IMR-90 (cell line): ENCODE results near the gene AURKA. TPM values are rescaled to one million over a fixed set of nuclear protein-coding genes. Genes with fewer than 3 reads are reported as not detected.
A peak's percentile ranks its signal among the peaks of the same experiment; 100 is the strongest.

Experiments used
- ATAC-seq: fragments of 200-7000 bp; cut with Tn5 transposase; 2 replicates; pipeline ENCODE4 v1.9.1; 2020; ENCODE audit warnings: low read depth, mild to moderate bottlenecking, moderate library complexity
- BruUV-seq: library from RNA; stranded (reverse); fragments of 400-500 nt; replicated peaks from 2 replicates; lab custom pipeline; 2021; lab: Mats Ljungman, UMichigan
- CTCF ChIA-PET: fragments of 300-600 bp; formaldehyde crosslinking; extraction: SDS; loops from one replicate; lab custom pipeline; 2021; ENCODE audit warnings: antibody characterized with exemption; lab: Yijun Ruan, JAX
- POLR2A ChIA-PET: fragments of 300-600 bp; sonication (Branson Sonifier 250); formaldehyde crosslinking; loops from one replicate; lab custom pipeline; 2022; ENCODE audit warnings: antibody characterized with exemption; ENCODE audit not compliant: unreplicated experiment; lab: Charles Lee
- DNase-seq: peaks from one replicate; pipeline ENCODE4 v3.0.0; 2013
- H2AFZ ChIP-seq: replicated peaks from 2 replicates; pipeline ENCODE3; 2013; ENCODE audit warnings: low read length, mild to moderate bottlenecking; ENCODE audit not compliant: poor library complexity
- H2AK5ac ChIP-seq: 2 replicates; pipeline ENCODE4 v1.6.1; 2013; ENCODE audit warnings: low read depth, low read length, inconsistent platforms
- H2AK9ac ChIP-seq: replicated peaks from 2 replicates; pipeline ENCODE3; 2013; ENCODE audit warnings: mild to moderate bottlenecking, low read depth, low read length, moderate library complexity; ENCODE audit not compliant: poor library complexity
- H2BK120ac ChIP-seq: 2 replicates; pipeline ENCODE4 v1.6.1; 2013; ENCODE audit warnings: low read depth, low read length, inconsistent platforms
- H2BK15ac ChIP-seq: 3 replicates; pipeline ENCODE4 v1.6.1; 2013; ENCODE audit warnings: low read depth, low read length, inconsistent platforms
- H2BK20ac ChIP-seq: 2 replicates; pipeline ENCODE4 v1.6.1; 2013; ENCODE audit warnings: low read depth, mild to moderate bottlenecking, inconsistent platforms, low read length, moderate library complexity
- H2BK5ac ChIP-seq: 2 replicates; pipeline ENCODE4 v1.6.1; 2013; ENCODE audit warnings: mild to moderate bottlenecking, low read depth, low read length, inconsistent platforms; ENCODE audit not compliant: poor library complexity, severe bottlenecking
- H3K14ac ChIP-seq: replicated peaks from 2 replicates; pipeline ENCODE4 v1.6.1; 2013; ENCODE audit warnings: low read depth, low read length, inconsistent platforms
- H3K18ac ChIP-seq: 2 replicates; pipeline ENCODE4 v1.6.1; 2013; ENCODE audit warnings: low read depth, low read length, control low read depth
- H3K23ac ChIP-seq: 2 replicates; pipeline ENCODE4 v1.6.1; 2013; ENCODE audit warnings: low read depth, low read length, inconsistent platforms
- H3K27ac ChIP-seq: 2 replicates; pipeline ENCODE4 v1.5.1; 2013; ENCODE audit warnings: mild to moderate bottlenecking, control low read depth, low read length; ENCODE audit not compliant: insufficient read depth
- H3K27me3 ChIP-seq: 2 replicates; pipeline ENCODE4 v1.6.1; 2013; ENCODE audit warnings: low read length; ENCODE audit not compliant: control insufficient read depth, insufficient read depth
- H3K36me3 ChIP-seq: 2 replicates; pipeline ENCODE4 v1.6.1; 2013; ENCODE audit warnings: low read length, mixed read lengths; ENCODE audit not compliant: control insufficient read depth, insufficient read depth
- H3K4ac ChIP-seq: 2 replicates; pipeline ENCODE4 v1.6.1; 2013; ENCODE audit warnings: low read depth, low read length, inconsistent platforms
- H3K4me1 ChIP-seq: 2 replicates; pipeline ENCODE4 v1.6.1; 2013; ENCODE audit warnings: low read length, mixed read lengths; ENCODE audit not compliant: control insufficient read depth, insufficient read depth
- H3K4me2 ChIP-seq: 2 replicates; pipeline ENCODE4 v1.6.1; 2013; ENCODE audit warnings: low read depth, mild to moderate bottlenecking, control low read depth, low read length, moderate library complexity
- H3K4me3 ChIP-seq: 2 replicates; pipeline ENCODE4 v1.5.1; 2013; ENCODE audit warnings: low read depth, mild to moderate bottlenecking, control low read depth, low read length, moderate library complexity; ENCODE audit not compliant: insufficient read depth
- H3K56ac ChIP-seq: 2 replicates; pipeline ENCODE4 v1.6.1; 2013; ENCODE audit warnings: low read length, inconsistent platforms; ENCODE audit not compliant: insufficient read depth; ENCODE audit errors: extremely low read depth
- H3K79me1 ChIP-seq, 2 experiments: 2 replicates each; pipeline ENCODE4 v1.6.1; 2013; ENCODE audit warnings: low read length in 2 of 2, inconsistent platforms in 1 of 2, low read depth in 1 of 2
- H3K9ac ChIP-seq: 2 replicates; pipeline ENCODE4 v1.6.1; 2013; ENCODE audit warnings: low read depth, low read length, control low read depth
- H3K9me1 ChIP-seq: 2 replicates; pipeline ENCODE4 v1.6.1; 2013; ENCODE audit warnings: low read length, inconsistent platforms; ENCODE audit not compliant: insufficient read depth
- H3K9me3 ChIP-seq: 2 replicates; pipeline ENCODE4 v1.6.1; 2013; ENCODE audit warnings: low read length; ENCODE audit not compliant: control insufficient read depth, insufficient read depth
- H4K20me1 ChIP-seq: 2 replicates; pipeline ENCODE4 v1.6.1; 2013; ENCODE audit warnings: low read length, inconsistent platforms; ENCODE audit not compliant: insufficient read depth
- H4K5ac ChIP-seq: 2 replicates; pipeline ENCODE4 v1.6.1; 2013; ENCODE audit warnings: mild to moderate bottlenecking, low read depth, low read length, control low read depth
- H4K8ac ChIP-seq, 2 experiments: 2 replicates each; pipeline ENCODE4 v1.6.1; 2013; ENCODE audit warnings: low read depth in 2 of 2, low read length in 2 of 2, control low read depth in 1 of 2, inconsistent platforms in 1 of 2
- H4K91ac ChIP-seq: 2 replicates; pipeline ENCODE4 v1.6.1; 2013; ENCODE audit warnings: low read depth, low read length, inconsistent platforms; ENCODE audit not compliant: insufficient read depth
- BHLHE40 ChIP-seq: fragments of 150-350 bp; IDR thresholded peaks from 2 replicates; pipeline ENCODE4 v1.6.1; 2016; ENCODE audit warnings: mild to moderate bottlenecking, low read depth, low read length
- CEBPB ChIP-seq: IDR thresholded peaks from 2 replicates; pipeline ENCODE4 v1.6.1; 2012; ENCODE audit warnings: low read depth, low read length, improper control_type of control experiment
- MAFK ChIP-seq: IDR thresholded peaks from 2 replicates; pipeline ENCODE4 v1.6.1; 2012; ENCODE audit warnings: low read depth, low read length, improper control_type of control experiment
- MAZ ChIP-seq: IDR thresholded peaks from 2 replicates; pipeline ENCODE4 v1.6.1; 2012; ENCODE audit warnings: low read depth, mild to moderate bottlenecking, low read length, improper control_type of control experiment, moderate library complexity, borderline replicate concordance
- NFE2L2 ChIP-seq: fragments of 150-350 bp; IDR thresholded peaks from 2 replicates; pipeline ENCODE4 v1.6.1; 2016; ENCODE audit warnings: low read depth, mild to moderate bottlenecking, low read length
- RAD21 ChIP-seq: IDR thresholded peaks from 2 replicates; pipeline ENCODE4 v1.6.1; 2012; ENCODE audit warnings: low read length, improper control_type of control experiment
- RCOR1 ChIP-seq: IDR thresholded peaks from 2 replicates; pipeline ENCODE4 v1.6.1; 2012; ENCODE audit warnings: mild to moderate bottlenecking, low read length, improper control_type of control experiment; ENCODE audit not compliant: insufficient replicate concordance
- RFX5 ChIP-seq: IDR thresholded peaks from 2 replicates; pipeline ENCODE4 v1.8.0; 2012; ENCODE audit warnings: low read depth, mild to moderate bottlenecking, low read length, moderate library complexity
- SMC3 ChIP-seq: fragments of 150-350 bp; IDR thresholded peaks from 2 replicates; pipeline ENCODE4 v1.6.1; 2016; ENCODE audit warnings: low read depth, mild to moderate bottlenecking, antibody characterized with exemption, low read length, moderate library complexity
- WGBS, 2 experiments: methylation state at CpG; one replicate each; pipeline versions ENCODE4 v1.1.5 to v1.1.7; 2013; ENCODE audit warnings: missing lambda C conversion rate in 2 of 2; ENCODE audit not compliant: insufficient read length in 1 of 2; ENCODE audit errors: extremely low coverage in 2 of 2; 5-methylcytosine and 5-hydroxymethylcytosine counted together
- dilution Hi-C: fragments of 300-500 bp; cut with HindIII; formaldehyde crosslinking; loops from one replicate; pipeline ENCODE4 v1.14.3; 2018; ENCODE audit warnings: low sequenced_read_pairs; ENCODE audit not compliant: unreplicated experiment
- in situ Hi-C: fragments of 300-500 bp; cut with MboI; formaldehyde crosslinking; loops from 3 replicates; pipeline ENCODE4 v1.14.3; 2019; ENCODE audit warnings: low sequenced_read_pairs, inconsistent platforms, mixed read lengths
- intact Hi-C: fragments of 100-400 bp; cut with micrococcal nuclease; formaldehyde crosslinking; loops from 2 replicates; pipeline ENCODE4 v1.10.0; 2022
- polyA plus RNA-seq, 3 experiments: library from polyadenylated mRNA; depleted of rRNA; stranded (reverse); fragments of >200 nt; gene quantifications; 2 replicates each; pipeline ENCODE4 v1.2.3, GENCODE V29; 2012; ENCODE audit warnings: low replicate concordance in 1 of 3
- total RNA-seq: library from RNA; depleted of rRNA; stranded (reverse); fragments of >200 nt; gene quantifications from 2 replicates; pipeline ENCODE4 v1.2.3, GENCODE V29; 2012
- TF ChIP-seq, protein P1 (sequence below): fragments of 150-350 bp; IDR thresholded peaks from 2 replicates; pipeline ENCODE4 v1.6.1; 2017; ENCODE audit warnings: mild to moderate bottlenecking, antibody characterized with exemption, low read length, low read depth
- TF ChIP-seq, protein P2 (sequence below): fragments of 150-350 bp; IDR thresholded peaks from 2 replicates; pipeline ENCODE4 v1.6.1; 2016; ENCODE audit warnings: low read depth, mild to moderate bottlenecking, low read length, moderate library complexity, borderline replicate concordance

The AURKA gene
- total and polyA plus RNA-seq, 2 of the 4 experiments (the other 2 are of a cell fraction) = 68.0 to 83.3 TPM

- H3K27me3 ChIP-seq = no peaks in the 10 kb centered on the region
- peak overlapping the region; percentile 86 for H2BK5ac ChIP-seq
- no peaks in the 10 kb centered on the region for H4K20me1 ChIP-seq
- H3K4ac ChIP-seq = peak overlapping the region; percentile 88
- WGBS, 2 experiments = 87% methylated on average over 3 of the region's 7 CpGs; no CpG with 5 or more reads in 1 of the 2 experiments
- H3K4me1 ChIP-seq = peaks cover 41% of the 10 kb centered on the region
- peak overlapping the region; percentile 94; the same call in 2 of the 3 replicates for H2BK15ac ChIP-seq
- H2AK9ac ChIP-seq = peak overlapping the region; percentile 29
- no peak overlapping the region for H3K9ac ChIP-seq
- peak overlapping the region; percentile 89 for H3K27ac ChIP-seq
- intact Hi-C loops (no loop called here), in situ Hi-C loops (no loop called here), dilution Hi-C loops (no loop called here)
- no peaks in the 10 kb centered on the region for H3K9me3 ChIP-seq
- DNase-seq (no peak), ATAC-seq (no peak)
- no peak overlapping the region; the same call in 1 of the 2 replicates for H3K4me2 ChIP-seq
- peak overlapping the region; percentile 91 for H3K14ac ChIP-seq
- H3K4me3 ChIP-seq = no peak overlapping the region
- CTCF ChIA-PET = interaction anchor here (1.0 kb wide), 1 partner anchor 10 kb away, joined by 3 read pairs; no protein-coding TSS in a partner anchor
- peak overlapping the region; percentile 84 for H4K91ac ChIP-seq
- no peak overlapping the region for H3K56ac ChIP-seq
- peak overlapping the region; percentile 75 for H4K5ac ChIP-seq
- peak overlapping the region; percentile 44 for H3K18ac ChIP-seq
- peak overlapping the region; percentile 72 to 94 for H4K8ac ChIP-seq
- POLR2A ChIA-PET = interaction anchor here (1.9 kb wide), 1 partner anchor 11 kb away, joined by 7 read pairs; no protein-coding TSS in a partner anchor
- peak overlapping the region; percentile 95 for H2AK5ac ChIP-seq
- peaks cover 38% of the 10 kb centered on the region for H3K9me1 ChIP-seq
- peaks cover 36 to 69% of the 10 kb centered on the region in 2 experiments for H3K79me1 ChIP-seq
- peak overlapping the region; percentile 85; the same call in 1 of the 2 replicates for H3K23ac ChIP-seq
- H2BK120ac ChIP-seq = peak overlapping the region; percentile 94
- H2AFZ ChIP-seq = no peak overlapping the region
- no TSS peak for BruUV-seq
- H3K36me3 ChIP-seq = peaks cover 23% of the 10 kb centered on the region
- H2BK20ac ChIP-seq = peak overlapping the region; percentile 96
- no peak for TF ChIP-seq RAD21
- no peak for TF ChIP-seq SMC3
- TF ChIP-seq BHLHE40 = no peak
- TF ChIP-seq NFE2L2 = no peak
- no peak for TF ChIP-seq MAFK
- TF ChIP-seq MAZ = no peak
- TF ChIP-seq RFX5 = no peak
- TF ChIP-seq, protein P1, sequence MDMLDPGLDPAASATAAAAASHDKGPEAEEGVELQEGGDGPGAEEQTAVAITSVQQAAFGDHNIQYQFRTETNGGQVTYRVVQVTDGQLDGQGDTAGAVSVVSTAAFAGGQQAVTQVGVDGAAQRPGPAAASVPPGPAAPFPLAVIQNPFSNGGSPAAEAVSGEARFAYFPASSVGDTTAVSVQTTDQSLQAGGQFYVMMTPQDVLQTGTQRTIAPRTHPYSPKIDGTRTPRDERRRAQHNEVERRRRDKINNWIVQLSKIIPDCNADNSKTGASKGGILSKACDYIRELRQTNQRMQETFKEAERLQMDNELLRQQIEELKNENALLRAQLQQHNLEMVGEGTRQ = no peak
- TF ChIP-seq RCOR1 = no peak
- no peak for TF ChIP-seq CEBPB
- TF ChIP-seq, protein P2, sequence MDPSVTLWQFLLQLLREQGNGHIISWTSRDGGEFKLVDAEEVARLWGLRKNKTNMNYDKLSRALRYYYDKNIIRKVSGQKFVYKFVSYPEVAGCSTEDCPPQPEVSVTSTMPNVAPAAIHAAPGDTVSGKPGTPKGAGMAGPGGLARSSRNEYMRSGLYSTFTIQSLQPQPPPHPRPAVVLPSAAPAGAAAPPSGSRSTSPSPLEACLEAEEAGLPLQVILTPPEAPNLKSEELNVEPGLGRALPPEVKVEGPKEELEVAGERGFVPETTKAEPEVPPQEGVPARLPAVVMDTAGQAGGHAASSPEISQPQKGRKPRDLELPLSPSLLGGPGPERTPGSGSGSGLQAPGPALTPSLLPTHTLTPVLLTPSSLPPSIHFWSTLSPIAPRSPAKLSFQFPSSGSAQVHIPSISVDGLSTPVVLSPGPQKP = no peak
These were observed 25.4 kb upstream of the AURKA start for GRCh38 chr20:56417402-56417801.
